ENCODE measurements around the gene ANKRD2.

ANKRD2 gene

DNA sequence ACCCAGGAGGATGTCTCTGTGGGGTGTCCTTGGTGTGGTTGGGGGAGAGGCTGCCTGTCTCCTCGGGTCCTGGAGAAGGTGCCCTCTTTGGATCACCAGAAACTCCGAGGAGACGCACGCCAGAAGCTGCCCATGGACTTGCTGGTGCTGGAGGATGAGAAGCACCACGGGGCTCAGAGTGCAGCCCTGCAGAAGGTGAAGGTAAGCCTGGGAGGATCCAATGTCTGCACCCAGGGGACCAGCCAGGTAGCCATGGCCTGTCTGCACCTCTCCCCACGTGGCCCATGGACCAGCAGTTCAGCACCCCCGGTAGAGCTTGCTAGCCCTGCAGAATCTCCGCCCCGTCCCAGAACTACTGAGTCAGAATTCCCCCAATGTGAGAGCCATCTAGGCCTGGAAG, 5.1 kb downstream of the ANKRD2 start:
- no peak overlapping the region for H3K4ac ChIP-seq (ENCODE audit: low read depth, low read length)

DNA sequence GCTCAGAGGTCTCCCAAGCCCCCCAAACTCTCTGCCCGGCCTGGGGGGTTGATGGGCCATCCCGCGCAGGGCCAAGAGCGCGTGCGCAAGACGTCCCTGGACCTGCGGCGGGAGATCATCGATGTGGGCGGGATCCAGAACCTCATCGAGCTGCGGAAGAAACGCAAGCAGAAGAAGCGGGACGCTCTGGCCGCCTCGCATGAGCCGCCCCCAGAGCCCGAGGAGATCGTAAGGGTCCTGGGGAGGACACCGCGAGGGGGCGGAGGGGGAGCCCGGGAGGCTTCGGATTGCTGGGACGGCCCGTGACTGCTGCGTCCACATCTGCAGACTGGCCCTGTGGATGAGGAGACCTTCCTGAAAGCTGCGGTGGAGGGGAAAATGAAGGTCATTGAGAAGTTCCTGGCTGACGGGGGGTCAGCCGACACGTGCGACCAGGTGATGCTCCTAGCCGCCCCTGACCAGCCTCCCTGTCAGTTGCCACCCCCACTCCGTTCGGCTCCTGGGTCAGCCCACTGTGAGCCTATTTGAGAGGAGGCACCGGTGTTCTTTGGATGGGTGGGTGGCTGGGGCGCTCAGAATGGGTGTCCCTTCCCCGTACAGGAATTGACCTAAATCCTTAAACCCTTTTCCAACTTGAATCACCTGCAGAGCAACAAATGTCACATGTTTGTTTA, 5.7 kb downstream of the ANKRD2 start:
- H4K8ac ChIP-seq (ENCODE audit: low read depth, low read length), result no peak overlapping the region
- H2BK5ac ChIP-seq (ENCODE audit: low read length), result no peak overlapping the region
- H3K79me2 ChIP-seq (ENCODE audit: control insufficient read depth, insufficient read depth, low read length), result no peaks in the 10 kb centered on the region
- no peak overlapping the region for H3K4me3 ChIP-seq (ENCODE audit: low read length)
- no peak overlapping the region for H2BK120ac ChIP-seq (ENCODE audit: low read depth, low read length)
- no peak overlapping the region for H3K9ac ChIP-seq (ENCODE audit: low read length)
- no peaks in the 10 kb centered on the region for H3K27me3 ChIP-seq (ENCODE audit: insufficient read depth, low read length, poor library complexity)
- no peak overlapping the region for H3K18ac ChIP-seq (ENCODE audit: low read length)
- no peak overlapping the region for H3K23ac ChIP-seq (ENCODE audit: low read length)
- no peak overlapping the region for H3K4me2 ChIP-seq (ENCODE audit: low read length)
- H4K5ac ChIP-seq (ENCODE audit: low read length), result no peak overlapping the region
- DNase-seq, result no peak
- H3K4ac ChIP-seq (ENCODE audit: low read depth, low read length), result no peak overlapping the region
- no peak overlapping the region for H2AK5ac ChIP-seq (ENCODE audit: low read length)
- no peak overlapping the region for H2BK15ac ChIP-seq (replicated peaks; ENCODE audit: low read depth)
- no peak overlapping the region for H3K56ac ChIP-seq (ENCODE audit: low read length)
- no peaks in the 10 kb centered on the region for H3K79me1 ChIP-seq (ENCODE audit: low read length)
- WGBS (ENCODE audit: extremely low coverage, insufficient coverage, low lambda C conversion rate), result no CpG with 5 or more reads among the region's 40 CpGs
- H3K27ac ChIP-seq (ENCODE audit: low read depth, low read length), result no peak overlapping the region
- no peaks in the 10 kb centered on the region for H3K36me3 ChIP-seq (ENCODE audit: control insufficient read depth, insufficient read depth, low read length)
- H3K4me1 ChIP-seq (ENCODE audit: control insufficient read depth, low read depth, low read length), result no peaks in the 10 kb centered on the region

More for the DNA sequence above, 5.1 kb downstream of the ANKRD2 start:
- Histone ChIP-seq H3K79me2 (ENCODE audit: control insufficient read depth, insufficient read depth, low read length) (no peaks in the 10 kb centered on the region), H4K8ac (ENCODE audit: low read depth, low read length) (no peak overlapping the region), H3K18ac (ENCODE audit: low read length) (no peak overlapping the region), H3K9ac (ENCODE audit: low read length) (no peak overlapping the region), H3K4me3 (ENCODE audit: low read length) (no peak overlapping the region), H2AK5ac (ENCODE audit: low read length) (no peak overlapping the region), H3K27ac (ENCODE audit: low read depth, low read length) (no peak overlapping the region), H3K56ac (ENCODE audit: low read length) (no peak overlapping the region), H4K5ac (ENCODE audit: low read length) (no peak overlapping the region), H2BK15ac (replicated peaks; ENCODE audit: low read depth) (no peak overlapping the region), H3K27me3 (ENCODE audit: insufficient read depth, low read length, poor library complexity) (no peaks in the 10 kb centered on the region), H3K23ac (ENCODE audit: low read length) (no peak overlapping the region), H3K79me1 (ENCODE audit: low read length) (no peaks in the 10 kb centered on the region), H2BK5ac (ENCODE audit: low read length) (no peak overlapping the region), H3K4me1 (ENCODE audit: control insufficient read depth, low read depth, low read length) (no peaks in the 10 kb centered on the region), H3K4me2 (ENCODE audit: low read length) (no peak overlapping the region), H2BK120ac (ENCODE audit: low read depth, low read length) (no peak overlapping the region), H3K36me3 (ENCODE audit: control insufficient read depth, insufficient read depth, low read length) (no peaks in the 10 kb centered on the region)
- DNase-seq, result no peak
- whole genome bisulfite sequencing (ENCODE audit: extremely low coverage, insufficient coverage, low lambda C conversion rate), result no CpG with 5 or more reads among the region's 9 CpGs

DNA sequence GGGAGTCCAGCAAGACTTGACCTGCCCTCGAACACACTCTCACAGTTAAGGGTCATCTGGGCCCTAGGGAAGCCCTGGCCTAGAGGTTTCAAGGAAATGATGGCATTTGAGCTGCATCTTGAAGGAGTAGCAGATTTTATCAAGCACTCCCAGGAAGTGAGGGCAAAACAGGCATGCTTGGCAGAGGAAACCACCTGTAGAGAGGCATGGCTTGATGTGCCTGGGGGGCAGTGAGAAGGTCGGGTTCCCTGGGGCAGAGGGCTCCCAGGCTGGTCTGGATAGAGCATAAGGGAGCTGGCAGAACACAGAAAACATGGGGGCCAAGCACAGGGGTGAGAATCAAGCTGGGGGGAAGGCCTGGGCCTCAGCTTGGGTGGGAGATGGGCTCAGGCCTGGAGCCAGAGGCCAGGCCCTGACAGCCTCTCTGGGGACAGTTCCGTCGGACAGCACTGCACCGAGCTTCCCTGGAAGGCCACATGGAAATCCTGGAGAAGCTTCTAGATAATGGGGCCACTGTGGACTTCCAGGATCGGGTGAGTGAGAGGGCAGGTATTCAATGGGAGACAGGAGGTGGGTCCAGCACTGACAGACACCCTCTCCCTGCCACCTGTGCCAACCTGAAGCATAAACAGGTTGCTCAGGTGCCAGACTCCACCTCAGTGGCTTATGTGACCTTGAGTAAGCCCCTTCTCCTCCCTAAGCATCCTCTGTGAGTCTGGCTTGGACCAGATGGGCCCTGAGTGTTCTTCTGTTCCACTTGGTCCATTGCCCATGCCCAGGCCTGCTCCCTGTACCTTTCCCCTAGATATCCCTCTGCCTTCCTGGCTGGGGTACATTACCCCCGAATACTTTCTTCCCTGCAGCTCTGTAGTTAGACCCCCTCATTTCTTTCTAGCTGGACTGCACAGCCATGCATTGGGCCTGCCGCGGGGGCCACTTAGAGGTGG, 8.1 kb downstream of the ANKRD2 start:
- Histone ChIP-seq H3K18ac (ENCODE audit: low read length) (no peak overlapping the region), H3K4me1 (ENCODE audit: control insufficient read depth, low read depth, low read length) (no peaks in the 10 kb centered on the region), H4K5ac (ENCODE audit: low read length) (no peak overlapping the region), H3K27me3 (ENCODE audit: insufficient read depth, low read length, poor library complexity) (no peaks in the 10 kb centered on the region), H2BK15ac (replicated peaks; ENCODE audit: low read depth) (no peak overlapping the region), H3K4me2 (ENCODE audit: low read length) (no peak overlapping the region), H3K36me3 (ENCODE audit: control insufficient read depth, insufficient read depth, low read length) (no peaks in the 10 kb centered on the region), H4K8ac (ENCODE audit: low read depth, low read length) (no peak overlapping the region), H3K4me3 (ENCODE audit: low read length) (no peak overlapping the region), H3K4ac (ENCODE audit: low read depth, low read length) (no peak overlapping the region), H2BK120ac (ENCODE audit: low read depth, low read length) (no peak overlapping the region), H2BK5ac (ENCODE audit: low read length) (no peak overlapping the region), H2AK5ac (ENCODE audit: low read length) (no peak overlapping the region), H3K27ac (ENCODE audit: low read depth, low read length) (no peak overlapping the region), H3K79me1 (ENCODE audit: low read length) (no peaks in the 10 kb centered on the region), H3K79me2 (ENCODE audit: control insufficient read depth, insufficient read depth, low read length) (no peaks in the 10 kb centered on the region), H3K23ac (ENCODE audit: low read length) (no peak overlapping the region), H3K9ac (ENCODE audit: low read length) (no peak overlapping the region), H3K56ac (ENCODE audit: low read length) (no peak overlapping the region)
- WGBS (ENCODE audit: extremely low coverage, insufficient coverage, low lambda C conversion rate), result no CpG with 5 or more reads among the region's 9 CpGs
- no peak for DNase-seq

DNA sequence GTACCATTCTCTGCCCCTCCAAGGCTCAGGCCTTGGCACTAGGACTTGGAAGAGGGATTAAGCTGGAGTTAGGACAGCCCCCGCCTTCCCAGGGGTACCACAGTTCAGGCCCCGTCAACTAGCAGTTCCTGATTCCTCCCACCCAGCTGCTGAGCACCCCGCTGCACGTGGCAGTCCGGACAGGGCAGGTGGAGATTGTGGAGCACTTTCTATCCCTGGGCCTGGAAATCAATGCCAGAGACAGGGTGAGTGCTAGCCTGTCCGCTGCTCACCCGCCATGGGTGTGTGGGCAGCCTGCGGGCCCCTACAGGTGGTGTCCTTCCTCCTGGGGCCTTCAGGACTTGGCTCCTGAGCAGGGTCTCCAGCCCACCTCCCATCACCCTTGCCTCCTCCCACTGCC, 9.6 kb downstream of the ANKRD2 start:
- no peaks in the 10 kb centered on the region for H3K27me3 ChIP-seq (ENCODE audit: insufficient read depth, low read length, poor library complexity)
- no peak overlapping the region for H2BK5ac ChIP-seq (ENCODE audit: low read length)
- no peak overlapping the region for H3K27ac ChIP-seq (ENCODE audit: low read depth, low read length)
- no peaks in the 10 kb centered on the region for H3K36me3 ChIP-seq (ENCODE audit: control insufficient read depth, insufficient read depth, low read length)
- H3K23ac ChIP-seq (ENCODE audit: low read length), result no peak overlapping the region
- H3K79me2 ChIP-seq (ENCODE audit: control insufficient read depth, insufficient read depth, low read length), result no peaks in the 10 kb centered on the region
- no peak overlapping the region for H2BK15ac ChIP-seq (replicated peaks; ENCODE audit: low read depth)
- no peak overlapping the region for H3K56ac ChIP-seq (ENCODE audit: low read length)
- no peak overlapping the region for H3K18ac ChIP-seq (ENCODE audit: low read length)
- no peak overlapping the region for H2BK120ac ChIP-seq (ENCODE audit: low read depth, low read length)
- no peaks in the 10 kb centered on the region for H3K79me1 ChIP-seq (ENCODE audit: low read length)
- H3K4ac ChIP-seq (ENCODE audit: low read depth, low read length), result no peak overlapping the region
- H4K8ac ChIP-seq (ENCODE audit: low read depth, low read length), result no peak overlapping the region
- H3K4me3 ChIP-seq (ENCODE audit: low read length), result no peak overlapping the region
- no CpG with 5 or more reads among the region's 8 CpGs for WGBS (ENCODE audit: extremely low coverage, insufficient coverage, low lambda C conversion rate)
- no peak overlapping the region for H3K4me2 ChIP-seq (ENCODE audit: low read length)
- H3K4me1 ChIP-seq (ENCODE audit: control insufficient read depth, low read depth, low read length), result no peaks in the 10 kb centered on the region
- DNase-seq, result no peak
- H2AK5ac ChIP-seq (ENCODE audit: low read length), result no peak overlapping the region
- no peak overlapping the region for H3K9ac ChIP-seq (ENCODE audit: low read length)
- H4K5ac ChIP-seq (ENCODE audit: low read length), result no peak overlapping the region

DNA sequence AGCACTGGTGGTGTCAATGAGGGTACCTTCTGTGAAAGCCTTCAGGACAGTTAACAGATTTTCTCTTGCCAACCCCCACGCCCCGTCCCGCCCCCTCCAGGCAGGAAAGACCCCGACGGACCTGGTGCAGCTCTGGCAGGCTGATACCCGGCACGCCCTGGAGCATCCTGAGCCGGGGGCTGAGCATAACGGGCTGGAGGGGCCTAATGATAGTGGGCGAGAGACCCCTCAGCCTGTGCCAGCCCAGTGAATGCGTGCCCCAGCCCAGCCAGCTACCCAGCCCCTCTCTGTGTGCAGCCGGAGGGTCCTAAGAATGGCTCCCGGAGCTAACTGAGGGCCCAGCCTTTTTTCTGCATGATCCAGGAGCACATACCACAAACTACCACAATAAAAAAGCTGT, 10.9 kb downstream of the ANKRD2 start:
- Histone ChIP-seq H3K4me1 (ENCODE audit: control insufficient read depth, low read depth, low read length) (no peaks in the 10 kb centered on the region), H3K23ac (ENCODE audit: low read length) (no peak overlapping the region), H3K79me2 (ENCODE audit: control insufficient read depth, insufficient read depth, low read length) (no peaks in the 10 kb centered on the region), H4K8ac (ENCODE audit: low read depth, low read length) (no peak overlapping the region), H3K4me2 (ENCODE audit: low read length) (no peak overlapping the region), H3K18ac (ENCODE audit: low read length) (no peak overlapping the region), H2AK5ac (ENCODE audit: low read length) (no peak overlapping the region), H3K4me3 (ENCODE audit: low read length) (no peak overlapping the region), H3K4ac (ENCODE audit: low read depth, low read length) (no peak overlapping the region), H3K27ac (ENCODE audit: low read depth, low read length) (no peak overlapping the region), H3K56ac (ENCODE audit: low read length) (no peak overlapping the region), H3K27me3 (ENCODE audit: insufficient read depth, low read length, poor library complexity) (no peaks in the 10 kb centered on the region), H4K5ac (ENCODE audit: low read length) (no peak overlapping the region), H3K9ac (ENCODE audit: low read length) (no peak overlapping the region), H2BK15ac (replicated peaks; ENCODE audit: low read depth) (no peak overlapping the region), H3K36me3 (ENCODE audit: control insufficient read depth, insufficient read depth, low read length) (no peaks in the 10 kb centered on the region), H2BK5ac (ENCODE audit: low read length) (no peak overlapping the region), H2BK120ac (ENCODE audit: low read depth, low read length) (no peak overlapping the region), H3K79me1 (ENCODE audit: low read length) (no peaks in the 10 kb centered on the region)
- WGBS (ENCODE audit: extremely low coverage, insufficient coverage, low lambda C conversion rate), result no CpG with 5 or more reads among the region's 13 CpGs
- DNase-seq, result no peak

Data from mesendoderm (in vitro differentiated cells).